ENCODE measurements around the gene RPL29.

RPL29 gene

GRCh38 chr3:52024765-52025452 is 29.2 kb upstream of the RPL29 start:
- no peak for DNase-seq

- no peak for DNase-seq
These were observed 28.4 kb upstream of the RPL29 start for GRCh38 chr3:52023860-52024764.

GRCh38 chr3:52023101-52023770 is 27.5 kb upstream of the RPL29 start:
- no peak for DNase-seq

GRCh38 chr3:52022323-52023100 is 26.8 kb upstream of the RPL29 start:
- no peak for DNase-seq

GRCh38 chr3:52021489-52022268 is 26.0 kb upstream of the RPL29 start:
- no peak for DNase-seq

GRCh38 chr3:52020796-52021195 is 25.1 kb upstream of the RPL29 start:
- DNase-seq, result no peak

- DNase-seq, result no peak
These were observed 23.8 kb upstream of the RPL29 start for GRCh38 chr3:52019352-52020080.

- DNase-seq, result no peak
These were observed 22.8 kb upstream of the RPL29 start for GRCh38 chr3:52018319-52019000.

GRCh38 chr3:52017586-52017985 is 21.9 kb upstream of the RPL29 start:
- DNase-seq, result no peak

- DNase-seq, result no peak
These were observed 19.9 kb upstream of the RPL29 start for GRCh38 chr3:52015438-52016228.

GRCh38 chr3:52014613-52015012 is 18.9 kb upstream of the RPL29 start:
- DNase-seq, result no peak

- DNase-seq, result no peak
These were observed 18.3 kb upstream of the RPL29 start for GRCh38 chr3:52013802-52014598.

- no peak for DNase-seq
These were observed 17.0 kb upstream of the RPL29 start for GRCh38 chr3:52012699-52013098.

- no peak for DNase-seq
These were observed 14.7 kb upstream of the RPL29 start for GRCh38 chr3:52010431-52010830.

GRCh38 chr3:52007291-52007690 is 11.6 kb upstream of the RPL29 start:
- no peak for DNase-seq

GRCh38 chr3:52006820-52007133 is 11.1 kb upstream of the RPL29 start:
- DNase-seq, result no peak

- DNase-seq, result no peak
These were observed 10.5 kb upstream of the RPL29 start for GRCh38 chr3:52006017-52006819.

GRCh38 chr3:52005571-52005986 is 9.9 kb upstream of the RPL29 start:
- DNase-seq, result no peak
